ENCODE data around the gene UBAP2L. TPM values are rescaled to one million over a fixed set of nuclear protein-coding genes. Genes with fewer than 3 reads are reported as not detected.

UBAP2L gene
- total and polyA plus RNA-seq, 9 of the 15 experiments (the other 6 are each of a cell fraction or from before 2014, with no cell fraction given), result 75.0 to 245 (median 119) TPM

GRCh38 chr1:154272217-154272998, 51.7 kb downstream of the UBAP2L start, which contains the start of gene HAX1 (continued):
- TF ChIP-seq ZBTB12 (CRISPR knock-in tag; IDR thresholded peaks at IDR 0.05) (peak; percentile 75), KHSRP (IDR thresholded peaks at IDR 0.05) (no peak), RNF2 (IDR thresholded peaks at IDR 0.05) (0 out of 2 replicates have a peak, but pooled peaks have one; percentile 21), BRCA1 (IDR thresholded peaks at IDR 0.05) (no peak), BRCA1 (CRISPR knock-in tag; IDR thresholded peaks at IDR 0.05) (no peak), ZNF586 (CRISPR knock-in tag; conservative IDR thresholded peaks at IDR 0.05) (no peak), ATF1 (CRISPR knock-in tag; IDR thresholded peaks at IDR 0.05) (no peak), ATF1 (tag; IDR thresholded peaks at IDR 0.05) (peak; percentile 94), POLR2A (conservative IDR thresholded peaks at IDR 0.05) (peak; percentile 89), MTA3 (IDR thresholded peaks at IDR 0.05; ENCODE audit: borderline replicate concordance) (peak; percentile 87), ZNF449 (CRISPR knock-in tag; IDR thresholded peaks at IDR 0.05) (0 out of 2 replicates have a peak, but pooled peaks have one; percentile 21), CHCHD3 (CRISPR knock-in tag; IDR thresholded peaks at IDR 0.05) (no peak), HNRNPH1 (optimal IDR thresholded peaks at IDR 0.05; ENCODE audit: low read depth, low read length) (no peak), ATF4 (CRISPR knock-in tag; IDR thresholded peaks at IDR 0.05) (peak; percentile 73), CREB1 (IDR thresholded peaks at IDR 0.05) (peak; percentile 85), CREB1 (CRISPR knock-in tag; IDR thresholded peaks at IDR 0.05) (peak; percentile 89), NR4A1 (CRISPR knock-in tag; IDR thresholded peaks at IDR 0.05) (peak; percentile 19; the same call in 1 of the 2 replicates), NR4A1 (tag; IDR thresholded peaks at IDR 0.05) (no peak), EZH2 (IDR thresholded peaks at IDR 0.05; ENCODE audit: borderline replicate concordance, low read depth, low read length) (no peak), SIN3A (IDR thresholded peaks at IDR 0.05; ENCODE audit: borderline replicate concordance in 2 of 2, control insufficient read depth in 1 of 2, low read depth in 2 of 2, low read length in 2 of 2) (peak in 1 of 2 experiments; percentile 28; a peak in 1 of 4 replicates), ZNF165 (CRISPR knock-in tag; IDR thresholded peaks at IDR 0.05; ENCODE audit: borderline replicate concordance) (no peak), ZBTB5 (IDR thresholded peaks at IDR 0.05) (no peak), ZBTB26 (CRISPR knock-in tag; IDR thresholded peaks at IDR 0.05) (peak; percentile 24; the same call in 1 of the 2 replicates), NONO (IDR thresholded peaks at IDR 0.05; ENCODE audit: low read depth in 2 of 2, low read length in 1 of 2) (no peak)
